GM21526 (cell line): ENCODE results near the gene DPP10.
"Not testable (repeated sequence)": the region's sequence is repeated elsewhere in the genome, so short reads cannot be mapped to it uniquely, and the experiment has no call there.

ENCODE experiments used
- ATAC-seq: cut with Tn5 transposase; IDR thresholded peaks from one replicate; pipeline ENCODE4 v1.9.1; 2021; ENCODE audit warnings: moderate library complexity; ENCODE audit not compliant: unreplicated experiment, low FRiP score

DPP10 gene

GRCh38 chr2:115086051-115086620 lies 643.7 kb downstream of the DPP10 start:
- not testable (repeated sequence) for ATAC-seq

DNA sequence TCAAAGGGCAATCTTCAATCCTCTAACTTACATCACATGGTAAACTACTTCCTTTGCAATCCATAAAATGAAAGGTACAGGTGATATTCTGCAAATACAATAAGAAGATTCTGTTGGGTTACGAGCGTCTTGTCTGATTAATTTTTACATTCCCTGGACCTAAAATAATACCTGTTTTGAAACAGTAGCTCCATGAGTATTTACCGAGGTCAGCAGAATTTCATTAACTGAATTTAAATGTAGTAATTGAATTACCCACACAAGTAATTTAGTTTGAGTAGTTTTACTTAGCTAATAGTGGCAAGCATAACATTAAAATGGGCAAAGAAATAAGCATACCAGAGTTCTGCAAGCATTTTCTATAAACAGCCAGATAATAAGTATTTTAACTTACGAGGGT lies 652.0 kb downstream of the DPP10 start:
- no peak for ATAC-seq

DNA sequence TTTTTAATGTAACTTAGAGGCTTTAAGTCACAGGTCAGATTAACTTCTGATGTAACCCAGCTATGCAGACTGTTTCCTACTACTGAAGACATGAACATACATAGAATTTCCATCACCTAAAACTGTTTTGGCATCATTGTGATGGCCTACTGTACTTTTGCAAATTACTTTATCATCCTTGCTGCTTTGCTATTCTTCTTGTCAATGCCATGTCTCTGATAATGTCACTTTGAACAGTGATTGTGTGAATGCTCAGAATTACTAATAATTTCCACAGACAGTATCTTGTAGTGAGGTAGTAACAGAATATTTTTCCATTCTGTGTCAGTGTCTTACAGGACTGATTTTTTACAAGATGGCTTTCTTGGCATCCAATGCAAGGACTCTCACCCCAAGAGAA lies 663.5 kb downstream of the DPP10 start:
- ATAC-seq, result no peak

- no peak for ATAC-seq
Observed at GRCh38 chr2:115115135-115115534, 672.7 kb downstream of the DPP10 start.

DNA sequence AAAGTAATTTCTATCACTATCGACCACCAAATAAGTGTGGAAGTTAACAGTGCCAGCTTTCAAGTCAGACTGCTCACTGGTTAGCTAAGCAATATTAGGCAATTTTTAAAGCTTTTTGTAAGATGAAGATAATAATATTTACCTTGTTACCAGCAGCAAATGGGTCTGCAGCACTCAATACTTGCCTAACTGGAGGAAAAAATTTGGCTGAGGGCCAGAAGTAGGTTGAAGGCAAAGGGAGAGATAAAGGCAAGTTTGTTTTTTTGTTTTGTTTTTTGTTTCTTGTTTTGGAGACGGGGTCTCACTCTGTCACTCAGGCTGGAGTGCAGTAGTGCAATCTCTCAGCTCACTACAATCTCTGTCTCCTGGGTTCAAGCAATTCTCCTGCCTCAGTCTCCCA lies 675.9 kb downstream of the DPP10 start:
- no peak for ATAC-seq

- no peak for ATAC-seq
Observed at GRCh38 chr2:115119086-115119485, 676.6 kb downstream of the DPP10 start.

- no peak for ATAC-seq
Observed at GRCh38 chr2:115122701-115123100, 680.3 kb downstream of the DPP10 start.

GRCh38 chr2:115124817-115125216 lies 682.4 kb downstream of the DPP10 start:
- no peak for ATAC-seq

GRCh38 chr2:115129536-115129935 lies 687.1 kb downstream of the DPP10 start:
- no peak for ATAC-seq

GRCh38 chr2:115160531-115161080 lies 718.2 kb downstream of the DPP10 start:
- no peak for ATAC-seq

DNA sequence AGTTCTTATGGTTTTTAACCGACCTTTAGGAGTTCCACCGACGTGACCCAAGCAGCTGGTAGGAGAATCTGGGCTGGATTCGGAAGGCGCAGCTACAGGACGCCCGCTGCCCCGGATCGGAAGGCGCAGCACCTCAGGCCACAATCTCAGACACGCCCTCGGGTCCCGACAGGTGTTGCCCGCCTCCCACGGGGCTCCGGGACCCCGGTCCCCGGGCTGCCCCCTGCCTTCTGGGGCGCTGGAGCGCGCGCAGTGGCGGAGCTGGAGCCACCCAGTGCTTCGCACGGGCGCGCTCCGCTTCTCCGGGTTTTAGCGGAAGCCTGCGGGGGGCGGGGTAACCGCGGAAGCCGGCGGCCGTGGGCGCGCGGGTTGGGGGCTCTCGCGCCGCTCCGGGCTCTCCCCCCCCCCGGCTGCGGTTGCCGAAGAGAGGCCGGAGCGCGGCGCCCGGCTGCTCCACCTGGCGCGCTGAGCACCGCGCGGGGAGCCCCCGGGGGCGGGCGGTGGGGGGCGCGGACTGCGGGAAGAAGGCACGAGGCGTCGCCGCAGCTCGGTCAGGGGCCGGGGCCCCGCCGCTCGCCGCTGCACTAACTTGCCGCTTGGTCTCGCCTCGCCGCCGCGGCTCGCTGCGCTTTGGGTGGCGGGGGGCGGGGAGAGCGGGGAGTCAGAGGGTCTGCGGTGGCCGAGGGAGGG lies 718.8 kb downstream of the DPP10 start:
- ATAC-seq, result no peak

GRCh38 chr2:115161771-115162493 lies 719.5 kb downstream of the DPP10 start:
- no peak for ATAC-seq

GRCh38 chr2:115162494-115163293 lies 720.3 kb downstream of the DPP10 start:
- no peak for ATAC-seq

- no peak for ATAC-seq
Observed at GRCh38 chr2:115163572-115163971, 721.1 kb downstream of the DPP10 start.

DNA sequence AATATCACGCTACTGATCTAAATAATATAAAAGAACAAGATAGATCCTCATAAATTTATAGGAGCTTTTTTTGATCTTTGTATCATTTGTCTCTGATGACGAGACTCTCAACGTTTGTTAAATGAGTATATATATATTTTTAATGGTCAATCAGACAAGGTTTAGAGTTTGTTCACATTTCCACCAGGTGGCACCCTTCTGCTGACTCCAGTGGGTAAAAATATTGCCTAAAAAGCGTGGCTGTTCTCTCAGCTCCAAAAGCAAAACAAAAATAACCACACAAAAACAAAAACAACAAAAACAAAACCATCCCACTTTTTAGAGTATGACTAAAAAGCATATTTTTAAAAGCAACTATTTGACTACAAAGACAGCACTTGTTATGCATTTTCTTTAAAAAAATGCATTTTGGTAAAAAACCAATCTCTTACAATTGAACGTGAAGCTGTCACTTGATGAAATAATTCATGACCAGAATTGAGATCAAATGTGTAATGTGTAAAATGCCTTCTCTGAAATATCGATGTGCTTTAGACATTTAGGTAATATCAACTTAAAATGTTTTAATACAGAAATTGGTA lies 723.2 kb downstream of the DPP10 start:
- ATAC-seq, result no peak

- ATAC-seq, result no peak
Observed at GRCh38 chr2:115168457-115168856, 726.0 kb downstream of the DPP10 start.

DNA sequence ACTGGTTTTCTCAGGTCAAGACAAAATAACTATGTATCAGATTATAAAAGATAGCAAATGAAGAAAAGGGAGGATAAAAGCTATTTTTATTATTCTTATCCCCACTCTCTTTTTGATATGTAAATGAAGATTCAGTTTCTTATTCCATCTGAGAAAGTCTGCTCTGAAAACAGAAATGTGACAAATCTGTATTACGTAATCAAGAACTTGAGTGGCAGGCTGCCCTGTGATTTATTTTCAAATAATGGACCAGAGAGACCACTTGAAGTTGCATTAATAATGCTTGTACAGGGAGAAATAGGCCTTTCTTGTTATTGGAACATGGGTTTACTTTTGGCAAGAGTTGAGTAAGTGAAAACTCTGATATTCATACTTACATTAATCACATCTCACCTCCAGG lies 727.4 kb downstream of the DPP10 start:
- no peak for ATAC-seq

DNA sequence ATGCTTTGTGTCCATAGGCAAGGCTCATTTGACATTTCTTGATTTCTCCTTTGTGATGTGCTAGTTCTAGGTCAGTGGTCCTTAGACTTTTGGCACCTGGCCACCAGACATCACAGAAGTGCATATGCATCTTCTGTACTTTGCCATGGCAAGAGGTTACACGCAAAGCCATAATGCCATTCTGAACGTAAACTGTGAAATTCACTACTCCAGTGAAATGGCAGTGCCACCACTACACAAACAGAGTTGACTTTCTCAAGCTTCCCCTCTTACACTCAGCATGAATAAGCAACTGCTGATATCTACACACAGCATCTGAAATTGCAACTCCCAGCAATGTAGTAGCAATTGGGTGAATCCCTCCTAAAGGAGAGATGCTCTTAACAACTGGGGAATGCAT lies 729.3 kb downstream of the DPP10 start:
- no peak for ATAC-seq

DNA sequence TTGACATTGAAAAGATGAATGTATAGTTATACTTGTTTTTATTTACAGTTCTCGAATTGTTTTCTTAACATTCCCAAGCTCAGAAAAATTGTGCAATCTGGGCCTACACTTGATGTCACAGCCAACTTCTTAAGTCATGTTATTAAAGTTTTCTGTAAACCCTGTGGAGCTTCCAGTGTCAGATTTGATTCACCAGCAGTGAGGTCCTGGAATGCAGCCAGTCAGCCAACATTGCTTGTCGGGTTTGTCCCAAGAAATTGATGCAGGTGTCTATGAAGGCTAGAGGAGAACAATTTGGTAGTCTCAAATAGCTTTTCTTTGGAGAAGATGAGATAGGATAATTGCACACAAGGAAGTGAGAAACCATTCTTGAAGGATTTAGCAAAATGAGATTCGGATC lies 732.2 kb downstream of the DPP10 start:
- no peak for ATAC-seq

GRCh38 chr2:115183144-115183543 lies 740.7 kb downstream of the DPP10 start:
- no peak for ATAC-seq
